Mammary epithelial cell (primary cell): Measurements from ENCODE around the gene KASH5.

Experiments used
- CTCF ChIP-seq, 2 donors: IDR thresholded peaks in 1 of 2; conservative IDR thresholded peaks in 1 of 2; 2 replicates each; pipeline ENCODE4 v1.5.1; 2011 to 2012; ENCODE audit warnings: inconsistent platforms in 2 of 2, low read length in 2 of 2, mild to moderate bottlenecking in 2 of 2, control low read depth in 1 of 2, low read depth in 1 of 2; ENCODE audit not compliant: insufficient read depth in 1 of 2; ENCODE audit errors: extremely low read depth in 1 of 2
- EZH2 ChIP-seq: IDR thresholded peaks from 2 replicates; pipeline ENCODE4 v1.6.1; 2012; ENCODE audit warnings: low read length, inconsistent platforms, borderline replicate concordance

- TF ChIP-seq CTCF (conservative IDR thresholded peaks at IDR 0.05 in 1 of 2, IDR thresholded peaks at IDR 0.05 in 1 of 2; ENCODE audit: extremely low read depth in 1 of 2, insufficient read depth in 1 of 2, low read depth in 1 of 2, low read length in 2 of 2) (no peak), EZH2 (no peak)
Observed at GRCh38 chr19:49348305-49349189, 39.5 kb upstream of the KASH5 start.
